ENCODE measurements around the gene RBMS1. TPM values are rescaled to one million over a fixed set of nuclear protein-coding genes. Genes with fewer than 3 reads are reported as not detected.
"Not testable (repeated sequence)": the region's sequence is repeated elsewhere in the genome, so short reads cannot be mapped to it uniquely, and the experiment has no call there.

Gene RBMS1
- total RNA-seq, 1 experiment from 2014 or later: 77.5 TPM

GRCh38 chr2:160423126-160423525 is 70.5 kb downstream of the RBMS1 start:
- no peak overlapping the region for H2BK12ac ChIP-seq (ENCODE audit: insufficient read length, low read depth, low read length)
- no peak overlapping the region for H3K4ac ChIP-seq (ENCODE audit: low read depth, low read length)
- H3K4me3 Mint-ChIP-seq: no peak overlapping the region
- no peak overlapping the region for H3K27ac ChIP-seq (ENCODE audit: insufficient read length, low read depth, low read length)
- no peaks in the 10 kb centered on the region for H3K9me3 Mint-ChIP-seq
- no peaks in the 10 kb centered on the region for H3K79me2 ChIP-seq (ENCODE audit: insufficient read depth, low read length)
- H3K14ac ChIP-seq (ENCODE audit: insufficient read depth, low read length): no peak overlapping the region
- H4K20me1 ChIP-seq (ENCODE audit: control insufficient read depth, insufficient read depth, insufficient read length): no peaks in the 10 kb centered on the region
- no peaks in the 10 kb centered on the region for H3K27me3 ChIP-seq (ENCODE audit: insufficient read depth, low read length)
- no peaks in the 10 kb centered on the region for H3K23me2 ChIP-seq (ENCODE audit: insufficient read length, low read depth, low read length, poor library complexity, severe bottlenecking)
- no peaks in the 10 kb centered on the region for H3K9me3 ChIP-seq (ENCODE audit: control insufficient read depth, low read depth, low read length)
- no peaks in the 10 kb centered on the region for H3K4me1 ChIP-seq (ENCODE audit: insufficient read depth, low read length)
- H3K56ac ChIP-seq (ENCODE audit: insufficient read length, low read depth, low read length): no peak overlapping the region
- no peak overlapping the region for H2BK20ac ChIP-seq (ENCODE audit: low read depth, low read length, poor library complexity, severe bottlenecking)
- H3K79me1 ChIP-seq (ENCODE audit: insufficient read depth, low read depth, low read length, poor library complexity, severe bottlenecking): no peaks in the 10 kb centered on the region
- no CpG with 5 or more reads among the region's 4 CpGs for WGBS (ENCODE audit: extremely low coverage, insufficient read length, low lambda C conversion rate)
- H3K36me3 Mint-ChIP-seq (ENCODE audit: insufficient read depth in 1 of 3, low read depth in 3 of 3): peaks cover 4 to 9% (median 9%) of the 10 kb centered on the region in 3 experiments; a peak in 3 of 7 replicates
- no peak overlapping the region for H2BK120ac ChIP-seq (ENCODE audit: low read depth, low read length, poor library complexity, severe bottlenecking)
- H4K5ac ChIP-seq (ENCODE audit: insufficient read length, low read depth, low read length): no peak overlapping the region
- no peak overlapping the region for H3K4me2 ChIP-seq (ENCODE audit: insufficient read depth, insufficient read length, low read length)
- no peak overlapping the region for H3K23ac ChIP-seq (ENCODE audit: insufficient read length, low read depth, low read length)
- H2BK5ac ChIP-seq (ENCODE audit: insufficient read length, low read length): no peak overlapping the region
- no peaks in the 10 kb centered on the region for H3K27me3 Mint-ChIP-seq (ENCODE audit: low read depth)
- peaks cover 22 to 25% of the 10 kb centered on the region in 2 experiments for H3K4me1 Mint-ChIP-seq
- H3K27ac Mint-ChIP-seq: no peak overlapping the region
- H4K91ac ChIP-seq (ENCODE audit: insufficient read length, low read depth, low read length): no peak overlapping the region
- H2BK15ac ChIP-seq (ENCODE audit: low read depth, low read length): no peak overlapping the region
- no peak overlapping the region for H3T11ph ChIP-seq (ENCODE audit: low read length)
- no peak for TF ChIP-seq CTCF (conservative IDR thresholded peaks at IDR 0.05)
- H3K18ac ChIP-seq (ENCODE audit: insufficient read length, low read depth, low read length): no peak overlapping the region
- no peak overlapping the region for H2AK5ac ChIP-seq (ENCODE audit: insufficient read length, low read length)
- no peak overlapping the region for H2AFZ ChIP-seq (ENCODE audit: low read length)
- no peak overlapping the region for H3K9ac ChIP-seq (ENCODE audit: extremely low read depth, insufficient read length, low read length)
- DNase-seq: no peak
- H4K8ac ChIP-seq (replicated peaks; ENCODE audit: insufficient read length, low read depth, low read length): no peak overlapping the region

GRCh38 chr2:160421646-160422501 is 71.7 kb downstream of the RBMS1 start:
- not testable (repeated sequence) for H3K79me2 ChIP-seq (ENCODE audit: insufficient read depth, low read length); H3K27me3 Mint-ChIP-seq (ENCODE audit: low read depth); H3K4me1 ChIP-seq (ENCODE audit: insufficient read depth, low read length); H3K4me3 Mint-ChIP-seq; H3K27ac ChIP-seq (ENCODE audit: insufficient read length, low read depth, low read length); H4K20me1 ChIP-seq (ENCODE audit: control insufficient read depth, insufficient read depth, insufficient read length); H3T11ph ChIP-seq (ENCODE audit: low read length); H4K5ac ChIP-seq (ENCODE audit: insufficient read length, low read depth, low read length); H3K9me3 ChIP-seq (ENCODE audit: control insufficient read depth, low read depth, low read length); H3K23me2 ChIP-seq (ENCODE audit: insufficient read length, low read depth, low read length, poor library complexity, severe bottlenecking); H3K56ac ChIP-seq (ENCODE audit: insufficient read length, low read depth, low read length); H3K4ac ChIP-seq (ENCODE audit: low read depth, low read length); H3K9me3 Mint-ChIP-seq; H3K18ac ChIP-seq (ENCODE audit: insufficient read length, low read depth, low read length); H3K9ac ChIP-seq (ENCODE audit: extremely low read depth, insufficient read length, low read length); H2BK5ac ChIP-seq (ENCODE audit: insufficient read length, low read length); H2BK12ac ChIP-seq (ENCODE audit: insufficient read length, low read depth, low read length); H3K27ac Mint-ChIP-seq; H3K23ac ChIP-seq (ENCODE audit: insufficient read length, low read depth, low read length); H2BK20ac ChIP-seq (ENCODE audit: low read depth, low read length, poor library complexity, severe bottlenecking); H3K36me3 Mint-ChIP-seq (ENCODE audit: insufficient read depth in 1 of 3, low read depth in 3 of 3); H2AFZ ChIP-seq (ENCODE audit: low read length); H2BK120ac ChIP-seq (ENCODE audit: low read depth, low read length, poor library complexity, severe bottlenecking); H3K4me2 ChIP-seq (ENCODE audit: insufficient read depth, insufficient read length, low read length); H3K27me3 ChIP-seq (ENCODE audit: insufficient read depth, low read length); H3K79me1 ChIP-seq (ENCODE audit: insufficient read depth, low read depth, low read length, poor library complexity, severe bottlenecking); H4K91ac ChIP-seq (ENCODE audit: insufficient read length, low read depth, low read length); H2AK5ac ChIP-seq (ENCODE audit: insufficient read length, low read length); DNase-seq; H4K8ac ChIP-seq (replicated peaks; ENCODE audit: insufficient read length, low read depth, low read length); H2BK15ac ChIP-seq (ENCODE audit: low read depth, low read length); H3K14ac ChIP-seq (ENCODE audit: insufficient read depth, low read length)
- peaks cover 28 to 30% of the 10 kb centered on the region in 2 experiments for H3K4me1 Mint-ChIP-seq
- WGBS (ENCODE audit: extremely low coverage, insufficient read length, low lambda C conversion rate): no CpG with 5 or more reads among the region's 3 CpGs

Measured in H9 (cell line).